Measurements from ENCODE around the gene PPP3R1. TPM values are rescaled to one million over a fixed set of nuclear protein-coding genes. Genes with fewer than 3 reads are reported as not detected.

The PPP3R1 gene
- total RNA-seq, 4 donors from 2014 or later = 9.2 to 32.2 (median 28.1) TPM

DNA sequence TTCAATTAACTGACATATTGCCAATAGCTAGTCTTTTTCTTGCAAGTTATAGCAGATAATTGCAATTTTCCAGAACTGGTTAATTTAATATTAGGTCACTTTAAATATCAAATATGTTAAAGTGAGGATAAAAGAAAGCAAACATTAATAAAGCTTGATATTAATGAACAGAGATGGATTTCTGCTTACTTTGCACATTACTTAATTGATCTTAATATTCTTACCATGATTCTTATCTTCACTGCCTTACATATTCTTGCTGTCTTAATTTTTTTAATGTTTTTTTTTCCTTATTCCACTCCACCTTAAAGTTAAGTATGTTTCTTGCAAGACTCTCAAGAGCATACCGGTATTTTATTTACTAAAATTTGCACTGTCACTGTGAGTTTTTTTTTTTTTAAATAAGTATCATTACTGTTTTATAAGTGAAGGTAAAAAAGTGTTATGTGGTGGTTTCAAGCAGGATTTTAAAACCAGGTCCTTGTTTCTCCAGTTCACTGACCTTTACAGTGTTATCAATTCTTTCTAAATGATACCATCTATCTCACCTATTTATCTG, 33.9 kb downstream of the PPP3R1 start:
- Histone ChIP-seq H3K4me1 (peaks cover 6 to 61% (median 20%) of the 10 kb centered on the region in 4 donors), H3K4me3 (no peak overlapping the region), H3K9me3 (no peaks in the 10 kb centered on the region), H3K27me3 (no peaks in the 10 kb centered on the region), H3K27ac (no peak overlapping the region), H3K36me3 (peaks cover 0 to 5% (median 0%) of the 10 kb centered on the region in 4 donors)
- 29 to 56% methylated on average over 1 of the region's 1 CpG for WGBS, 2 donors (ENCODE audit: low coverage in 1 of 2)
- DNase-seq = no peak
- in situ Hi-C loops (cut with MboI; ENCODE audit: low pct_ligation_motif_present in 1 of 4, low pct_unique_long_range_greater_than_20kb in 1 of 4, low sequenced_read_pairs in 3 of 4) (no loop called here), intact Hi-C loops (cut with DNase I; ENCODE audit: low total_unique reads) (no loop called here)
- TF ChIP-seq, protein P1, sequence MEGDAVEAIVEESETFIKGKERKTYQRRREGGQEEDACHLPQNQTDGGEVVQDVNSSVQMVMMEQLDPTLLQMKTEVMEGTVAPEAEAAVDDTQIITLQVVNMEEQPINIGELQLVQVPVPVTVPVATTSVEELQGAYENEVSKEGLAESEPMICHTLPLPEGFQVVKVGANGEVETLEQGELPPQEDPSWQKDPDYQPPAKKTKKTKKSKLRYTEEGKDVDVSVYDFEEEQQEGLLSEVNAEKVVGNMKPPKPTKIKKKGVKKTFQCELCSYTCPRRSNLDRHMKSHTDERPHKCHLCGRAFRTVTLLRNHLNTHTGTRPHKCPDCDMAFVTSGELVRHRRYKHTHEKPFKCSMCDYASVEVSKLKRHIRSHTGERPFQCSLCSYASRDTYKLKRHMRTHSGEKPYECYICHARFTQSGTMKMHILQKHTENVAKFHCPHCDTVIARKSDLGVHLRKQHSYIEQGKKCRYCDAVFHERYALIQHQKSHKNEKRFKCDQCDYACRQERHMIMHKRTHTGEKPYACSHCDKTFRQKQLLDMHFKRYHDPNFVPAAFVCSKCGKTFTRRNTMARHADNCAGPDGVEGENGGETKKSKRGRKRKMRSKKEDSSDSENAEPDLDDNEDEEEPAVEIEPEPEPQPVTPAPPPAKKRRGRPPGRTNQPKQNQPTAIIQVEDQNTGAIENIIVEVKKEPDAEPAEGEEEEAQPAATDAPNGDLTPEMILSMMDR (IDR thresholded peaks at IDR 0.05) = no peak
- no peak for TF ChIP-seq POLR2AphosphoS5 (IDR thresholded peaks at IDR 0.05)
- TF ChIP-seq EP300 (IDR thresholded peaks at IDR 0.05; ENCODE audit: low read depth) = no peak
- TF ChIP-seq POLR2A (IDR thresholded peaks at IDR 0.05) = no peak

DNA sequence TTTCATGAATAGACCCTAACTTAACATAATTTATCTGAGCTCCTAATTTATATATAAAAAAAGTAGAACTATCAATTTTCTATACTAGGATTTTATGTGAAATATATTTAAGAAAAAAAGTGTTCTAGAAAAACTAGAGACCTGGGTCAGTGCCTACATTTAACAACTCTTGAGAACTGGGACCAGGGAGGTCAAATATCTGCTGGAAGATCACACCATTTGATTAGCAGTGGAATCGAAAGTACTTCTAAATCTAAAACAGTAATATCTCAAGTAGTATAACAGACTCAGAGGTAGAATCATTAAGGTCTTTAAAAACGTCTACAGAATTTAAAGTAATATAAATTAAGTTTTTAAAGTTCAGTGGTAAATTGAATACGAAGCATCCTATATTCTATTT, 34.6 kb downstream of the PPP3R1 start:
- TF ChIP-seq, protein P1 (IDR thresholded peaks at IDR 0.05) = no peak
- TF ChIP-seq EP300 (IDR thresholded peaks at IDR 0.05; ENCODE audit: low read depth) (no peak), POLR2A (IDR thresholded peaks at IDR 0.05) (no peak), POLR2AphosphoS5 (IDR thresholded peaks at IDR 0.05) (no peak)
- H3K9me3 ChIP-seq = no peaks in the 10 kb centered on the region
- WGBS, 2 donors (ENCODE audit: low coverage in 1 of 2) = 59 to 78% methylated on average over 3 of the region's 3 CpGs
- H3K27me3 ChIP-seq = no peaks in the 10 kb centered on the region
- in situ Hi-C loops (cut with MboI; ENCODE audit: low pct_ligation_motif_present in 1 of 4, low pct_unique_long_range_greater_than_20kb in 1 of 4, low sequenced_read_pairs in 3 of 4) = no loop called here
- H3K4me1 ChIP-seq = peaks cover 6 to 55% (median 18%) of the 10 kb centered on the region in 4 donors
- H3K27ac ChIP-seq = no peak overlapping the region
- intact Hi-C loops (cut with DNase I; ENCODE audit: low total_unique reads) = no loop called here
- H3K36me3 ChIP-seq = peaks cover 0 to 5% (median 0%) of the 10 kb centered on the region in 4 donors
- no peak overlapping the region for H3K4me3 ChIP-seq
- DNase-seq = no peak

DNA sequence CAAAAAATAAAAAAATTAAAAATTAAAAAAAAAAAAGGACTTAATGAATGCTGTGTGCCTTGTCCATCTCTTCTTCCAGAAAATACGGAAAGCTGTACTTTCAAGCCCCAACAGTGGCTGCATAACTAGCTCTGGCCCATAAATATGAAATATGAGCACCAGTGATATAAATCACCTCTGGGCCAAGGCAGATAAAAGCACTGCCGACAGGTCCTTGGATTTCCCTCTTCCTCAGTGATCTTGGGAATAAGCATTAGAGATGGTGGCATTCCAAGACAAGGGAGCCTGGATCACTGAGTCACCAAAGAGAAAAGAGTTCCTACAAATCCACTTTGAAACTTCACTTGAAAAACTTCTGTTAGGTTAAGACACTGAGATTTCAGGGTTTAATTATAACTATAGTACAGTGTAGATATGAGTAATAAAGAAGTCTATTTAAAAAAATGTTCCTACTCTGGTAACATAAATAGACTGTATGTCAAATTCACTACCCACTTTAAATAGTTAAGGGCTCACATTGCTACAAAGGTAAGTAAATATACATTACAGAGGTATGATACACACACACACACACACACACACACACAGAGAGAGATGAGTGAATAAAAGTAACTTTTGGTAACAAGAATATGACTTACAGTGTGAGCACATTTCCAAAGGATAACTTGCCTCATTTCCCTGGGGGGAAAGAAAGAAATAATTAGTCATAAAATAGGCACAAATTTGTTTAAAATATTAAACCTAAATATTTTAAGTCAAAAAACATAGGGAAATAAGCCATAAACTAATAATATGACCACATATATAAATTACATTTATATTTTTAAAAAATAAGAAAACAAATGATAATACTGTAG, 35.6 kb downstream of the PPP3R1 start:
- Histone ChIP-seq H3K4me1 (peaks cover 6 to 51% (median 16%) of the 10 kb centered on the region in 4 donors), H3K9me3 (no peaks in the 10 kb centered on the region), H3K27ac (peak overlapping the region in 1 of 4 donors; percentile 15), H3K27me3 (no peaks in the 10 kb centered on the region), H3K36me3 (peaks cover 0 to 5% (median 0%) of the 10 kb centered on the region in 4 donors), H3K4me3 (no peak overlapping the region)
- in situ Hi-C loops (cut with MboI; ENCODE audit: low pct_ligation_motif_present in 1 of 4, low pct_unique_long_range_greater_than_20kb in 1 of 4, low sequenced_read_pairs in 3 of 4) = no loop called here
- intact Hi-C loops (cut with DNase I; ENCODE audit: low total_unique reads) = no loop called here
- TF ChIP-seq, protein P1 (IDR thresholded peaks at IDR 0.05) = no peak
- TF ChIP-seq EP300 (IDR thresholded peaks at IDR 0.05; ENCODE audit: low read depth) (no peak), POLR2AphosphoS5 (IDR thresholded peaks at IDR 0.05) (no peak), POLR2A (IDR thresholded peaks at IDR 0.05) (no peak)
- 45 to 50% methylated on average over 1 to 2 of the region's 2 CpGs for WGBS, 2 donors (ENCODE audit: low coverage in 1 of 2)
- no peak for DNase-seq

DNA sequence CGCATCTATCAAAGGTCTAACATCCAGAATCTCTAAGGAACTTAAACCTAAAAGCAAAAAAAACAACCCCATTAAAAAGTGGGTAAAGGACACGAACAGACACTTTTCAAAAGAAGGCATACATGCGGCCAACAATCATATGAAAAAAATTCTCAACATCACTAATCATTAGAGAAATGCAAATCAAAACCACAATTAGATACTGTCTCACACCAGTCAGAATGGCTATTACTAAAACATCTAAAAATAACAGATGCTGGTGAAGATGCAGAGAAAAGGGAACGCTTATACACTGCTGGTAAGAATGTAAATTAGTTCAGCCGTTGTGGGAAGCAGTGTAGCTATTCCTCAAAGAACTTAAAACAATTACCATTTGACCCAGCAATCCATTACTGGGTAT, 38.0 kb downstream of the PPP3R1 start:
- Histone ChIP-seq H3K36me3 (peaks cover 0 to 5% (median 0%) of the 10 kb centered on the region in 4 donors), H3K27ac (no peak overlapping the region), H3K4me1 (peaks cover 6 to 40% (median 13%) of the 10 kb centered on the region in 4 donors), H3K9me3 (no peaks in the 10 kb centered on the region), H3K4me3 (no peak overlapping the region), H3K27me3 (no peaks in the 10 kb centered on the region)
- in situ Hi-C loops (cut with MboI; ENCODE audit: low pct_ligation_motif_present in 1 of 4, low pct_unique_long_range_greater_than_20kb in 1 of 4, low sequenced_read_pairs in 3 of 4) (no loop called here), intact Hi-C loops (cut with DNase I; ENCODE audit: low total_unique reads) (no loop called here)
- no peak for DNase-seq
- WGBS, 2 donors (ENCODE audit: low coverage in 1 of 2) = 63 to 64% methylated on average over 5 of the region's 5 CpGs
- TF ChIP-seq EP300 (IDR thresholded peaks at IDR 0.05; ENCODE audit: low read depth) = no peak
- TF ChIP-seq, protein P1 (IDR thresholded peaks at IDR 0.05) = no peak
- TF ChIP-seq POLR2AphosphoS5 (IDR thresholded peaks at IDR 0.05) = no peak
- TF ChIP-seq POLR2A (IDR thresholded peaks at IDR 0.05) = no peak
